HepG2 (cell line): Measurements from ENCODE around the gene RNF17. TPM values are rescaled to one million over a fixed set of nuclear protein-coding genes. Genes with fewer than 3 reads are reported as not detected.

Experiments
- ATAC-seq: fragments of 200-7000 bp; cut with Tn5 transposase; 3 replicates; pipeline ENCODE4 v1.9.1; 2020; ENCODE audit warnings: mild to moderate bottlenecking, moderate library complexity
- BruUV-seq: library from RNA; stranded (reverse); fragments of 400-500 nt; replicated peaks from 2 replicates; lab custom pipeline; 2021; lab: Mats Ljungman, UMichigan
- CTCF ChIA-PET: fragments of 300-600 bp; formaldehyde crosslinking; extraction: SDS; loops from one replicate; lab custom pipeline; 2021; ENCODE audit warnings: low total read pairs, inconsistent platforms, low intra/inter-chr PET ratio; lab: Yijun Ruan, JAX
- POLR2A ChIA-PET: fragments of 350-600 bp; sonication (Branson Sonifier 250); formaldehyde crosslinking; loops from one replicate; lab custom pipeline; 2020; ENCODE audit warnings: antibody characterized with exemption, inconsistent platforms; lab: Yijun Ruan, JAX
- DNase-seq: peaks from one replicate; pipeline ENCODE4 v3.0.0-alpha.2; 2015; ENCODE audit warnings: low spot score
- FAIRE-seq: peaks from 3 replicates; lab custom pipeline; 2011; peaks lifted over from hg19 to GRCh38; lab: Jason Lieb, UNC
- H2AFZ ChIP-seq: one replicate; pipeline ENCODE4 v1.6.1; 2011; ENCODE audit warnings: low read length, inconsistent platforms
- H3K27ac ChIP-seq: fragments of 300-600 bp; 3 replicates; pipeline ENCODE4 v1.8.0; 2011; ENCODE audit warnings: mixed run types, mild to moderate bottlenecking, mixed read lengths, low read length, inconsistent platforms; ENCODE audit not compliant: insufficient read depth; ENCODE audit errors: extremely low read length
- H3K27me3 ChIP-seq, 2 experiments: fragments of 200-600 bp in 1 of 2; 2 replicates in 1 of 2; 3 replicates in 1 of 2; pipeline versions ENCODE4 v1.6.0 to v1.8.0; 2011; ENCODE audit warnings: low read length in 2 of 2, mild to moderate bottlenecking in 2 of 2, moderate library complexity in 2 of 2, inconsistent platforms in 1 of 2; ENCODE audit not compliant: insufficient read depth in 2 of 2, control insufficient read depth in 1 of 2
- H3K36me3 ChIP-seq, 2 experiments: fragments of 200-600 bp in 1 of 2; replicated peaks in 1 of 2; 2 replicates in 1 of 2; 3 replicates in 1 of 2; pipeline versions ENCODE4 v1.5.1 to v1.8.0; 2011; ENCODE audit warnings: low read length in 2 of 2, inconsistent platforms in 1 of 2; ENCODE audit not compliant: insufficient read depth in 2 of 2, control insufficient read depth in 1 of 2
- H3K4me1 ChIP-seq: 2 replicates; pipeline ENCODE4 v1.5.1; 2012; ENCODE audit warnings: low read length, inconsistent platforms; ENCODE audit not compliant: insufficient read depth
- H3K4me2 ChIP-seq: 2 replicates; pipeline ENCODE4 v1.6.0; 2011; ENCODE audit warnings: low read depth, low read length, inconsistent platforms
- H3K4me3 ChIP-seq, 3 experiments: fragments of 200-600 bp in 1 of 3; sonication (generic), shearing (Covaris generic) in 1 of 3; replicated peaks in 1 of 3; 2 replicates each; pipeline ENCODE4 v1.5.1; 2011 to 2016; ENCODE audit warnings: low read length in 3 of 3, inconsistent platforms in 2 of 3, low read depth in 2 of 3, mild to moderate bottlenecking in 2 of 3, control low read depth in 1 of 3, mixed read lengths in 1 of 3; ENCODE audit not compliant: insufficient read depth in 1 of 3
- H3K79me2 ChIP-seq: one replicate; pipeline ENCODE4 v1.6.1; 2011; ENCODE audit warnings: low read length, inconsistent platforms; ENCODE audit not compliant: insufficient read depth
- H3K9ac ChIP-seq: 2 replicates; pipeline ENCODE4 v1.6.0; 2011; ENCODE audit warnings: mild to moderate bottlenecking, low read depth, low read length, inconsistent platforms; ENCODE audit not compliant: insufficient read depth
- H3K9me3 ChIP-seq: 2 replicates; pipeline ENCODE4 v1.5.1; 2012; ENCODE audit warnings: mild to moderate bottlenecking, low read length
- H4K20me1 ChIP-seq: 2 replicates; pipeline ENCODE4 v1.6.0; 2011; ENCODE audit warnings: inconsistent platforms, mild to moderate bottlenecking, low read length, moderate library complexity; ENCODE audit not compliant: insufficient read depth
- DPF2 ChIP-seq: sonication (generic); formaldehyde crosslinking; IDR thresholded peaks from 2 replicates; pipeline ENCODE4 v1.4.0; 2020; ENCODE audit warnings: mild to moderate bottlenecking, low read depth, missing genetic modification reagents, borderline replicate concordance
- DRAP1 ChIP-seq: IDR thresholded peaks from 2 replicates; pipeline ENCODE4 v1.6.1; 2016; ENCODE audit warnings: missing genetic modification reagents, missing compliant biosample characterization
- GZF1 ChIP-seq: sonication (generic); formaldehyde crosslinking; IDR thresholded peaks from 2 replicates; pipeline ENCODE4 v1.5.1; 2020; ENCODE audit warnings: mild to moderate bottlenecking, missing genetic modification reagents
- IKZF1 ChIP-seq: fragments of 450-650 bp; IDR thresholded peaks from 2 replicates; pipeline ENCODE4 v1.7.1; 2016
- KDM3A ChIP-seq: IDR thresholded peaks from 2 replicates; pipeline ENCODE4 v1.6.1; 2018; ENCODE audit warnings: low read depth, missing compliant biosample characterization
- MLXIP ChIP-seq: sonication (generic); formaldehyde crosslinking; IDR thresholded peaks from 2 replicates; pipeline ENCODE4 v1.9.0; 2021; ENCODE audit warnings: missing genetic modification reagents, borderline replicate concordance
- NRL ChIP-seq: sonication (generic); formaldehyde crosslinking; IDR thresholded peaks from 2 replicates; pipeline ENCODE4 v1.5.0; 2020; ENCODE audit warnings: missing genetic modification reagents, mild to moderate bottlenecking, moderate library complexity, borderline replicate concordance
- POLR2AphosphoS2 ChIP-seq: IDR thresholded peaks from 2 replicates; pipeline ENCODE4 v1.6.1; 2011; ENCODE audit warnings: low read depth, low read length, improper control_type of control experiment
- TAF1 ChIP-seq: sonication (generic); formaldehyde crosslinking; IDR thresholded peaks from 2 replicates; pipeline ENCODE4 v1.4.0; 2020; ENCODE audit warnings: missing genetic modification reagents
- TCF7L2 ChIP-seq: IDR thresholded peaks from 2 replicates; pipeline ENCODE4 v1.6.1; 2011; ENCODE audit warnings: mild to moderate bottlenecking, low read depth, low read length, moderate library complexity
- ZMYM2 ChIP-seq: sonication (generic); formaldehyde crosslinking; IDR thresholded peaks from 2 replicates; pipeline ENCODE4 v1.8.0; 2022; ENCODE audit warnings: mild to moderate bottlenecking, missing genetic modification reagents
- ZNF333 ChIP-seq: sonication (generic); formaldehyde crosslinking; IDR thresholded peaks from 2 replicates; pipeline ENCODE4 v1.4.0; 2020; ENCODE audit warnings: mild to moderate bottlenecking, missing genetic modification reagents, borderline replicate concordance
- ZNF460 ChIP-seq: sonication (generic); formaldehyde crosslinking; IDR thresholded peaks from 2 replicates; pipeline ENCODE4 v1.5.1; 2020; ENCODE audit warnings: missing genetic modification reagents, mild to moderate bottlenecking, borderline replicate concordance
- ZNF576 ChIP-seq: sonication (generic); formaldehyde crosslinking; IDR thresholded peaks from 2 replicates; pipeline ENCODE4 v1.4.0; 2020; ENCODE audit warnings: mild to moderate bottlenecking, missing genetic modification reagents
- ZNF646 ChIP-seq: sonication (generic); formaldehyde crosslinking; IDR thresholded peaks from 2 replicates; pipeline ENCODE4 v1.9.0; 2021; ENCODE audit warnings: mild to moderate bottlenecking, missing genetic modification reagents
- ZNF652 ChIP-seq: IDR thresholded peaks from 2 replicates; pipeline ENCODE4 v1.6.1; 2016; ENCODE audit warnings: low read depth, borderline replicate concordance
- ZNF7 ChIP-seq: IDR thresholded peaks from 2 replicates; pipeline ENCODE4 v1.6.1; 2016; ENCODE audit warnings: missing biosample characterization, missing genetic modification reagents
- WGBS: methylation state at CpG from one replicate; pipeline ENCODE4 v1.1.6; 2017; ENCODE audit warnings: low lambda C conversion rate; 5-methylcytosine and 5-hydroxymethylcytosine counted together
- in situ Hi-C: cut with HindIII; loops from 2 replicates; pipeline ENCODE4 v1.10.0; 2017; ENCODE audit warnings: low pct_unique_long_range_greater_than_20kb; ENCODE audit not compliant: extremely low pct_ligation_motif_present
- intact Hi-C: fragments of 100-400 bp; cut with micrococcal nuclease; formaldehyde crosslinking; loops from one replicate; pipeline ENCODE4 v1.10.0; 2022; ENCODE audit not compliant: unreplicated experiment
- polyA plus RNA-seq, 8 experiments: library from polyadenylated mRNA; depleted of rRNA in 3 of 8; stranded (reverse) in 7 of 8; unstranded in 1 of 8; fragments of >200 nt; fragmentation: Illumina TruSeq in 4 of 8; extraction: Trizol in 4 of 8; gene quantifications; 2 replicates each; pipeline versions ENCODE4 v1.2.1 to v1.2.3, GENCODE V29; 2011 to 2016; ENCODE audit warnings: low read depth in 4 of 8, missing spikeins in 1 of 8, mixed read lengths in 1 of 8; ENCODE audit not compliant: insufficient read depth in 1 of 8
- total RNA-seq, 5 experiments: library from RNA; depleted of rRNA; stranded (reverse); fragments of >200 nt; fragmentation: Illumina TruSeq; extraction: Trizol; gene quantifications; 2 replicates each; pipeline ENCODE4 v1.2.3, GENCODE V29; 2016; ENCODE audit warnings: low read depth in 1 of 5

Gene RNF17
- total and polyA plus RNA-seq, 2 of the 13 experiments (the other 11 are each of a cell fraction or from before 2014, with no cell fraction given): not detected

- in situ Hi-C loops: no loop called here
- Histone ChIP-seq H3K4me1 (no peaks in the 10 kb centered on the region), H3K27ac (no peak overlapping the region), H3K9ac (no peak overlapping the region), H3K9me3 (peaks cover 8% of the 10 kb centered on the region), H3K36me3 (no peaks in the 10 kb centered on the region), H4K20me1 (no peaks in the 10 kb centered on the region), H3K79me2 (no peaks in the 10 kb centered on the region), H3K4me2 (no peak overlapping the region), H3K27me3 (no peaks in the 10 kb centered on the region), H3K4me3 (no peak overlapping the region), H2AFZ (no peak overlapping the region)
- intact Hi-C loops: no loop called here
- CTCF ChIA-PET: no interaction called here
- WGBS: 0% methylated on average over 1 of the region's 1 CpG
- BruUV-seq: no TSS peak
- POLR2A ChIA-PET: no interaction called here
- FAIRE-seq: no peak
- no peak for ATAC-seq
- DNase-seq: no peak
- TF ChIP-seq TCF7L2 (no peak), GZF1 (CRISPR knock-in tag) (no peak), MLXIP (no peak), TAF1 (CRISPR knock-in tag) (no peak), ZNF652 (CRISPR knock-in tag) (no peak), DPF2 (CRISPR knock-in tag) (no peak), ZNF576 (CRISPR knock-in tag) (no peak), ZNF333 (CRISPR knock-in tag) (no peak), KDM3A (no peak), ZMYM2 (CRISPR knock-in tag) (no peak), IKZF1 (no peak), POLR2AphosphoS2 (no peak), ZNF7 (no peak), DRAP1 (CRISPR knock-in tag) (no peak), ZNF460 (CRISPR knock-in tag) (no peak), NRL (CRISPR knock-in tag) (no peak), ZNF646 (no peak)
These were observed 20.4 kb downstream of the RNF17 start for GRCh38 chr13:24784319-24784718.
